ENCODE data around the gene KAT8.

GRCh38 chr16:31072540-31073141, 44.8 kb upstream of the KAT8 start:
- TF ChIP-seq POLR2A (IDR thresholded peaks at IDR 0.05), result no peak
- TF ChIP-seq, protein P1, sequence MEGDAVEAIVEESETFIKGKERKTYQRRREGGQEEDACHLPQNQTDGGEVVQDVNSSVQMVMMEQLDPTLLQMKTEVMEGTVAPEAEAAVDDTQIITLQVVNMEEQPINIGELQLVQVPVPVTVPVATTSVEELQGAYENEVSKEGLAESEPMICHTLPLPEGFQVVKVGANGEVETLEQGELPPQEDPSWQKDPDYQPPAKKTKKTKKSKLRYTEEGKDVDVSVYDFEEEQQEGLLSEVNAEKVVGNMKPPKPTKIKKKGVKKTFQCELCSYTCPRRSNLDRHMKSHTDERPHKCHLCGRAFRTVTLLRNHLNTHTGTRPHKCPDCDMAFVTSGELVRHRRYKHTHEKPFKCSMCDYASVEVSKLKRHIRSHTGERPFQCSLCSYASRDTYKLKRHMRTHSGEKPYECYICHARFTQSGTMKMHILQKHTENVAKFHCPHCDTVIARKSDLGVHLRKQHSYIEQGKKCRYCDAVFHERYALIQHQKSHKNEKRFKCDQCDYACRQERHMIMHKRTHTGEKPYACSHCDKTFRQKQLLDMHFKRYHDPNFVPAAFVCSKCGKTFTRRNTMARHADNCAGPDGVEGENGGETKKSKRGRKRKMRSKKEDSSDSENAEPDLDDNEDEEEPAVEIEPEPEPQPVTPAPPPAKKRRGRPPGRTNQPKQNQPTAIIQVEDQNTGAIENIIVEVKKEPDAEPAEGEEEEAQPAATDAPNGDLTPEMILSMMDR (IDR thresholded peaks at IDR 0.05), result no peak
